HG03196 (cell line): ENCODE results near the gene AFG1L.
"Not testable (repeated sequence)": the region's sequence is repeated elsewhere in the genome, so short reads cannot be mapped to it uniquely, and the experiment has no call there.

Experiments
- ATAC-seq: cut with Tn5 transposase; IDR thresholded peaks from one replicate; pipeline ENCODE4 v1.9.1; 2021; ENCODE audit not compliant: unreplicated experiment

Gene AFG1L

GRCh38 chr6:108507316-108507715 is 212.5 kb downstream of the AFG1L start:
- ATAC-seq, result no peak

GRCh38 chr6:108510461-108511319 is 215.8 kb downstream of the AFG1L start:
- no peak for ATAC-seq

- no peak for ATAC-seq
Observed at GRCh38 chr6:108518714-108519576, 224.1 kb downstream of the AFG1L start.

GRCh38 chr6:108521616-108522107 is 226.8 kb downstream of the AFG1L start:
- ATAC-seq, result no peak

GRCh38 chr6:108523697-108524096 is 228.8 kb downstream of the AFG1L start:
- no peak for ATAC-seq

- ATAC-seq, result no peak
Observed at GRCh38 chr6:108524528-108525248, 229.8 kb downstream of the AFG1L start.

GRCh38 chr6:108526739-108527174 is 231.9 kb downstream of the AFG1L start:
- ATAC-seq, result no peak

GRCh38 chr6:108528878-108529277 is 234.0 kb downstream of the AFG1L start:
- no peak for ATAC-seq

GRCh38 chr6:108531332-108531731 is 236.5 kb downstream of the AFG1L start:
- no peak for ATAC-seq

GRCh38 chr6:108535114-108535742 is 240.4 kb downstream of the AFG1L start:
- ATAC-seq, result no peak

- ATAC-seq, result not testable (repeated sequence)
Observed at GRCh38 chr6:108535920-108536535, 241.2 kb downstream of the AFG1L start.

- no peak for ATAC-seq
Observed at GRCh38 chr6:108541843-108542759, 247.2 kb downstream of the AFG1L start.

- no peak for ATAC-seq
Observed at GRCh38 chr6:108543175-108543940, 248.5 kb downstream of the AFG1L start.

- ATAC-seq, result no peak
Observed at GRCh38 chr6:108544606-108545005, 249.8 kb downstream of the AFG1L start.

GRCh38 chr6:108546079-108547049 is 251.5 kb downstream of the AFG1L start:
- no peak for ATAC-seq

- ATAC-seq, result no peak
Observed at GRCh38 chr6:108549241-108549640, 254.4 kb downstream of the AFG1L start.

GRCh38 chr6:108549741-108550140 is 254.9 kb downstream of the AFG1L start:
- ATAC-seq, result no peak
